ENCODE results near the gene SELENOI. TPM values are rescaled to one million over a fixed set of nuclear protein-coding genes. Genes with fewer than 3 reads are reported as not detected.

SELENOI gene
- total RNA-seq, 1 donor from 2014 or later: 51.9 TPM

DNA sequence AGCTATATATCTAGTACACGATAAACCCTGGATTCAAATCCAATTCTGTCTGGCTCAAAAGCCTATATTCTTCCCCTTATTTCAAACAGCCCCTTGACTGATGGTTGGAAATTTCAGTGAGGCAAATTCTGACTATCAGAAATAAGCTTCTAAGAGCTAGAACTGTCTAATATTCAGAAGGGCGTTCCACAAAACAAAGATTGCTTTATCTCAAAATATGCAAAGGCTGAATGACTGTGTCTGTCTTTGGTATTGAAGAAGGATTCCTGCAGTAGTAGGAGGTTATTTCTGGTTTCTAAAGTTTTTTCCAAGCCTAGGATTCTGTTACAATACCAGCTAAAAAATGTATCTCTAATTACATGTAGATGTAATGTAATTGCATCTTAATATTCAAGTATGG, 86.9 kb downstream of the SELENOI start:
- Mint-ChIP-seq H3K27me3 (ENCODE audit: low read depth, unreplicated experiment) (no peaks in the 10 kb centered on the region), H3K4me3 (ENCODE audit: unreplicated experiment) (no peak overlapping the region), H3K4me1 (ENCODE audit: low read depth, unreplicated experiment) (peaks cover 13% of the 10 kb centered on the region), H3K27ac (ENCODE audit: unreplicated experiment) (no peak overlapping the region), H3K9me3 (ENCODE audit: unreplicated experiment) (peaks cover 1% of the 10 kb centered on the region), H3K36me3 (ENCODE audit: low read depth, unreplicated experiment) (peaks cover 1% of the 10 kb centered on the region)
- Histone ChIP-seq H2AFZ (ENCODE audit: low read depth, low read length) (no peak overlapping the region), H3K4me3 (ENCODE audit: insufficient read depth, low read depth, low read length) (no peak overlapping the region), H3K27me3 (ENCODE audit: insufficient read depth, low read length) (no peaks in the 10 kb centered on the region), H4K20me1 (ENCODE audit: insufficient read depth, low read length) (no peaks in the 10 kb centered on the region), H3K9ac (ENCODE audit: low read length) (no peak overlapping the region), H3K4me1 (ENCODE audit: insufficient read depth, low read length) (no peaks in the 10 kb centered on the region), H3K27ac (ENCODE audit: low read depth, low read length) (no peak overlapping the region), H3K79me2 (ENCODE audit: insufficient read depth, low read length) (no peaks in the 10 kb centered on the region), H3K4me2 (ENCODE audit: low read length) (no peak overlapping the region), H3K9me3 (ENCODE audit: insufficient read depth, low read depth, low read length) (no peaks in the 10 kb centered on the region), H3K36me3 (ENCODE audit: insufficient read depth, low read length) (no peaks in the 10 kb centered on the region)
- FAIRE-seq (no peak), DNase-seq (ENCODE audit: low read depth) (peak; percentile 7)
- no peak for TF ChIP-seq EZH2 (IDR thresholded peaks at IDR 0.05; ENCODE audit: insufficient read depth, low read length)
- TF ChIP-seq, protein P1, sequence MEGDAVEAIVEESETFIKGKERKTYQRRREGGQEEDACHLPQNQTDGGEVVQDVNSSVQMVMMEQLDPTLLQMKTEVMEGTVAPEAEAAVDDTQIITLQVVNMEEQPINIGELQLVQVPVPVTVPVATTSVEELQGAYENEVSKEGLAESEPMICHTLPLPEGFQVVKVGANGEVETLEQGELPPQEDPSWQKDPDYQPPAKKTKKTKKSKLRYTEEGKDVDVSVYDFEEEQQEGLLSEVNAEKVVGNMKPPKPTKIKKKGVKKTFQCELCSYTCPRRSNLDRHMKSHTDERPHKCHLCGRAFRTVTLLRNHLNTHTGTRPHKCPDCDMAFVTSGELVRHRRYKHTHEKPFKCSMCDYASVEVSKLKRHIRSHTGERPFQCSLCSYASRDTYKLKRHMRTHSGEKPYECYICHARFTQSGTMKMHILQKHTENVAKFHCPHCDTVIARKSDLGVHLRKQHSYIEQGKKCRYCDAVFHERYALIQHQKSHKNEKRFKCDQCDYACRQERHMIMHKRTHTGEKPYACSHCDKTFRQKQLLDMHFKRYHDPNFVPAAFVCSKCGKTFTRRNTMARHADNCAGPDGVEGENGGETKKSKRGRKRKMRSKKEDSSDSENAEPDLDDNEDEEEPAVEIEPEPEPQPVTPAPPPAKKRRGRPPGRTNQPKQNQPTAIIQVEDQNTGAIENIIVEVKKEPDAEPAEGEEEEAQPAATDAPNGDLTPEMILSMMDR (IDR thresholded peaks at IDR 0.05; ENCODE audit: insufficient read depth, low read depth, low read length): no peak

DNA sequence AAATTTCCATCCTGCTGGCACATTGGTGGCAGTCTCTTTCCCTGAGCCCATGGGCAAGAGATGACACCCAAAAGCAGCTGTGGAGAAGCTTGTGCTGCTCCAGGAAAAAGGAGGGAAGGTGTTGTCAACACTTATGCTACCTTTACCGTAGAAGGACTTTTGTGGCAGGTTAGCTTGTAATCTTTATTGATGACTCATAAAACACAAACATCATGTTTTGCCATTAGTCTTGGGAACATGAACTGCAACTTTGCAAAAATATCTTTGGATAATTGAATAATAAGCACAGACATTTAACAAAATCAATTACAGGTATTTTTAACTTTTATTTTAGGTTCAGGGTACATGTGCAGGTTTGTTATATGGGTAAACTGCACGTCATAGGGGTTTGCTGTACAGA, 89.2 kb downstream of the SELENOI start:
- Mint-ChIP-seq H3K27me3 (ENCODE audit: low read depth, unreplicated experiment) (no peaks in the 10 kb centered on the region), H3K27ac (ENCODE audit: unreplicated experiment) (no peak overlapping the region)

DNA sequence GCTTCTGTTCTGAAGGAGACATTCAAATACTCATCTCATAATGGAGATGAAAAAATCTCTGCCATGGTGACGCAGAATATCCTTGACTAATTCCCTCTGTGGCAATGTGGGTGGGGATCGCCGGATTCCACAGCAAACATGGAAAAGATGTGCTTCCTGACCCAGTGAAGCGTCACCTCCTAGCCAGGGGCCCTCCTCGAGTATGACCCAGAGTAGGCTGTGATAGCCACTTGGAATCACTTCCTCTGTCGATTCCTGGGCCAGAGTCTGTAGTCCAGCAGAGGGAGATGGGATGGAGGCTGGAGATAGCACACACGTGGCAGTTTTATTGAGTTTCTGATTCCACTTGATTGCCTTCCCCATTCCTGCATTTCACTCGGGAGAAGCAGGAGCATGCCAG, 92.6 kb downstream of the SELENOI start:
- peak overlapping the region; percentile 21 for H3K27ac Mint-ChIP-seq (ENCODE audit: unreplicated experiment)
- FAIRE-seq: no peak
- H3K9ac ChIP-seq (ENCODE audit: low read length): no peak overlapping the region

More for the DNA sequence above, 89.2 kb downstream of the SELENOI start:
- H3K9me3 ChIP-seq (ENCODE audit: insufficient read depth, low read depth, low read length): no peaks in the 10 kb centered on the region
- H3K27ac ChIP-seq (ENCODE audit: low read depth, low read length): no peak overlapping the region
- no peak overlapping the region for H2AFZ ChIP-seq (ENCODE audit: low read depth, low read length)
- peaks cover 1% of the 10 kb centered on the region for H3K9me3 Mint-ChIP-seq (ENCODE audit: unreplicated experiment)
- H3K4me3 Mint-ChIP-seq (ENCODE audit: unreplicated experiment): no peak overlapping the region
- no peaks in the 10 kb centered on the region for H3K79me2 ChIP-seq (ENCODE audit: insufficient read depth, low read length)
- no peak overlapping the region for H3K9ac ChIP-seq (ENCODE audit: low read length)
- H3K4me3 ChIP-seq (ENCODE audit: insufficient read depth, low read depth, low read length): no peak overlapping the region
- H3K36me3 ChIP-seq (ENCODE audit: insufficient read depth, low read length): no peaks in the 10 kb centered on the region
- peaks cover 1% of the 10 kb centered on the region for H3K36me3 Mint-ChIP-seq (ENCODE audit: low read depth, unreplicated experiment)
- no peaks in the 10 kb centered on the region for H4K20me1 ChIP-seq (ENCODE audit: insufficient read depth, low read length)
- DNase-seq (ENCODE audit: low read depth) (no peak), FAIRE-seq (no peak)
- TF ChIP-seq, protein P1 (IDR thresholded peaks at IDR 0.05; ENCODE audit: insufficient read depth, low read depth, low read length): no peak
- no peak for TF ChIP-seq EZH2 (IDR thresholded peaks at IDR 0.05; ENCODE audit: insufficient read depth, low read length)
- H3K4me1 ChIP-seq (ENCODE audit: insufficient read depth, low read length): peaks cover 7% of the 10 kb centered on the region
- H3K4me1 Mint-ChIP-seq (ENCODE audit: low read depth, unreplicated experiment): peaks cover 26% of the 10 kb centered on the region
- no peak overlapping the region for H3K4me2 ChIP-seq (ENCODE audit: low read length)
- H3K27me3 ChIP-seq (ENCODE audit: insufficient read depth, low read length): no peaks in the 10 kb centered on the region

More for the DNA sequence above, 92.6 kb downstream of the SELENOI start:
- Mint-ChIP-seq H3K27me3 (ENCODE audit: low read depth, unreplicated experiment) (no peaks in the 10 kb centered on the region), H3K9me3 (ENCODE audit: unreplicated experiment) (peaks cover 1% of the 10 kb centered on the region), H3K36me3 (ENCODE audit: low read depth, unreplicated experiment) (peaks cover 1% of the 10 kb centered on the region), H3K4me1 (ENCODE audit: low read depth, unreplicated experiment) (peaks cover 16% of the 10 kb centered on the region), H3K4me3 (ENCODE audit: unreplicated experiment) (no peak overlapping the region)
- Histone ChIP-seq H2AFZ (ENCODE audit: low read depth, low read length) (peak overlapping the region; percentile 54), H3K4me1 (ENCODE audit: insufficient read depth, low read length) (peaks cover 7% of the 10 kb centered on the region), H3K9me3 (ENCODE audit: insufficient read depth, low read depth, low read length) (no peaks in the 10 kb centered on the region), H3K27me3 (ENCODE audit: insufficient read depth, low read length) (no peaks in the 10 kb centered on the region), H3K27ac (ENCODE audit: low read depth, low read length) (peak overlapping the region; percentile 49), H4K20me1 (ENCODE audit: insufficient read depth, low read length) (no peaks in the 10 kb centered on the region), H3K4me2 (ENCODE audit: low read length) (peak overlapping the region; percentile 55), H3K4me3 (ENCODE audit: insufficient read depth, low read depth, low read length) (no peak overlapping the region), H3K79me2 (ENCODE audit: insufficient read depth, low read length) (no peaks in the 10 kb centered on the region), H3K36me3 (ENCODE audit: insufficient read depth, low read length) (no peaks in the 10 kb centered on the region)
- peak; percentile 64 for DNase-seq (ENCODE audit: low read depth)
- no peak for TF ChIP-seq EZH2 (IDR thresholded peaks at IDR 0.05; ENCODE audit: insufficient read depth, low read length)
- TF ChIP-seq, protein P1 (IDR thresholded peaks at IDR 0.05; ENCODE audit: insufficient read depth, low read depth, low read length): no peak
